Activated CD8-positive, alpha-beta memory T cell treated with anti-CD3 and anti-CD28 coated beads for 1 hour (primary cell): ENCODE measurements around the gene STIM2.

ENCODE experiments used
- DNase-seq, 2 donors: peaks; one replicate each; pipeline ENCODE4 v3.0.0-alpha.2; 2020; ENCODE audit warnings: low read depth in 1 of 2; ENCODE audit errors: extremely low read depth in 1 of 2

STIM2 gene

GRCh38 chr4:26836539-26836938 is 24.1 kb upstream of the STIM2 start:
- DNase-seq = no peak

- DNase-seq = no peak
These were observed 22.4 kb upstream of the STIM2 start for GRCh38 chr4:26837993-26838842.

- no peak for DNase-seq
These were observed 21.6 kb upstream of the STIM2 start for GRCh38 chr4:26839016-26839415.

- no peak for DNase-seq
These were observed 21.1 kb upstream of the STIM2 start for GRCh38 chr4:26839534-26839951.

GRCh38 chr4:26840786-26841185 is 19.9 kb upstream of the STIM2 start:
- DNase-seq = no peak

- DNase-seq = no peak
These were observed 17.7 kb upstream of the STIM2 start for GRCh38 chr4:26842911-26843310.

- no peak for DNase-seq
These were observed 10.1 kb upstream of the STIM2 start for GRCh38 chr4:26850528-26850927.

GRCh38 chr4:26851129-26851528 is 9.5 kb upstream of the STIM2 start:
- DNase-seq = no peak

GRCh38 chr4:26854701-26855100 is 5.9 kb upstream of the STIM2 start:
- no peak for DNase-seq

GRCh38 chr4:26856906-26857277 is 3.7 kb upstream of the STIM2 start:
- DNase-seq = no peak

GRCh38 chr4:26857278-26858034 is 3.2 kb upstream of the STIM2 start:
- DNase-seq = peak; percentile 77 to 90

GRCh38 chr4:26858035-26858918 is 2.4 kb upstream of the STIM2 start:
- no peak for DNase-seq

- no peak for DNase-seq
These were observed 1.7 kb upstream of the STIM2 start for GRCh38 chr4:26858947-26859401.

GRCh38 chr4:26859762-26860156 is 882 bp upstream of the STIM2 start:
- no peak for DNase-seq

- peak in 1 of 2 donors; percentile 34 for DNase-seq
These were observed 337 bp downstream of the STIM2 start for GRCh38 chr4:26860922-26861433.

- peak; percentile 38 to 55 for DNase-seq
These were observed 969 bp downstream of the STIM2 start for GRCh38 chr4:26861434-26862186.

- DNase-seq = no peak
These were observed 1.8 kb downstream of the STIM2 start for GRCh38 chr4:26862381-26862915.

- no peak for DNase-seq
These were observed 2.9 kb downstream of the STIM2 start for GRCh38 chr4:26863512-26863911.

GRCh38 chr4:26864899-26865298 is 4.3 kb downstream of the STIM2 start:
- DNase-seq = no peak

GRCh38 chr4:26866203-26866602 is 5.6 kb downstream of the STIM2 start:
- no peak for DNase-seq
